ENCODE results near the gene UNC93B1. TPM values are rescaled to one million over a fixed set of nuclear protein-coding genes. Genes with fewer than 3 reads are reported as not detected.

The UNC93B1 gene
- total RNA-seq, 2 experiments from 2014 or later, result 44.0 to 52.1 TPM

GRCh38 chr11:68040957-68041591, 37.2 kb upstream of the UNC93B1 start:
- Histone ChIP-seq H3K27ac (ENCODE audit: low read depth, low read length, poor library complexity, severe bottlenecking) (peak overlapping the region; percentile 79), H3K4me1 (ENCODE audit: insufficient read depth, low read length, poor library complexity, severe bottlenecking) (peaks cover 30% of the 10 kb centered on the region), H3K79me2 (ENCODE audit: insufficient read depth, low read depth, low read length) (peaks cover 21% of the 10 kb centered on the region; the same call in 1 of the 2 replicates), H3K9me2 (ENCODE audit: insufficient read depth, low read length) (no peaks in the 10 kb centered on the region), H3K36me3 (ENCODE audit: insufficient read depth, low read length) (peaks cover 50% of the 10 kb centered on the region), H4K20me1 (ENCODE audit: insufficient read depth, low read length) (no peaks in the 10 kb centered on the region), H3K4me2 (ENCODE audit: low read length) (peak overlapping the region; percentile 97), H3K9me3 (ENCODE audit: low read length) (no peaks in the 10 kb centered on the region), H3K4me3 (ENCODE audit: low read depth, low read length, poor library complexity, severe bottlenecking) (peak overlapping the region; percentile 79), H2AFZ (ENCODE audit: low read length) (peak overlapping the region; percentile 39; the same call in 1 of the 2 replicates)
- BruUV-seq (replicated peaks), result no TSS peak
- TF ChIP-seq, protein P1, sequence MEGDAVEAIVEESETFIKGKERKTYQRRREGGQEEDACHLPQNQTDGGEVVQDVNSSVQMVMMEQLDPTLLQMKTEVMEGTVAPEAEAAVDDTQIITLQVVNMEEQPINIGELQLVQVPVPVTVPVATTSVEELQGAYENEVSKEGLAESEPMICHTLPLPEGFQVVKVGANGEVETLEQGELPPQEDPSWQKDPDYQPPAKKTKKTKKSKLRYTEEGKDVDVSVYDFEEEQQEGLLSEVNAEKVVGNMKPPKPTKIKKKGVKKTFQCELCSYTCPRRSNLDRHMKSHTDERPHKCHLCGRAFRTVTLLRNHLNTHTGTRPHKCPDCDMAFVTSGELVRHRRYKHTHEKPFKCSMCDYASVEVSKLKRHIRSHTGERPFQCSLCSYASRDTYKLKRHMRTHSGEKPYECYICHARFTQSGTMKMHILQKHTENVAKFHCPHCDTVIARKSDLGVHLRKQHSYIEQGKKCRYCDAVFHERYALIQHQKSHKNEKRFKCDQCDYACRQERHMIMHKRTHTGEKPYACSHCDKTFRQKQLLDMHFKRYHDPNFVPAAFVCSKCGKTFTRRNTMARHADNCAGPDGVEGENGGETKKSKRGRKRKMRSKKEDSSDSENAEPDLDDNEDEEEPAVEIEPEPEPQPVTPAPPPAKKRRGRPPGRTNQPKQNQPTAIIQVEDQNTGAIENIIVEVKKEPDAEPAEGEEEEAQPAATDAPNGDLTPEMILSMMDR (conservative IDR thresholded peaks at IDR 0.05; ENCODE audit: low read length), result no peak
- TF ChIP-seq EZH2phosphoT487 (IDR thresholded peaks at IDR 0.05; ENCODE audit: borderline replicate concordance, low read depth, low read length), result no peak
- intact Hi-C loops (cut with micrococcal nuclease; ENCODE audit: unreplicated experiment), result loop anchor here (1.0 to 2.0 kb wide), 2 partner anchors 32 to 38 kb away; no protein-coding TSS in a partner anchor
- ChIA-PET CTCF (ENCODE audit: unreplicated experiment) (no interaction called here), POLR2A (interaction anchor here (1.1 to 1.5 kb wide), 3 partner anchors 9 to 77 kb away, joined by 3 to 5 read pairs (median 3); partner anchors contain the start of gene NDUFS8)
- no peak for DNase-seq (ENCODE audit: low spot score)

GRCh38 chr11:68040101-68040956, 36.4 kb upstream of the UNC93B1 start:
- peak; percentile 84 for DNase-seq (ENCODE audit: low spot score)
- CTCF ChIA-PET (ENCODE audit: unreplicated experiment), result no interaction called here

More at GRCh38 chr11:68040101-68040956, 36.4 kb upstream of the UNC93B1 start:
- BruUV-seq (replicated peaks), result no TSS peak
- POLR2A ChIA-PET, result interaction anchor here (1.1 to 1.5 kb wide), 3 partner anchors 8 to 78 kb away, joined by 3 to 5 read pairs (median 3); partner anchors contain the start of gene NDUFS8
- no peak for TF ChIP-seq EZH2phosphoT487 (IDR thresholded peaks at IDR 0.05; ENCODE audit: borderline replicate concordance, low read depth, low read length)
- TF ChIP-seq, protein P1 (conservative IDR thresholded peaks at IDR 0.05; ENCODE audit: low read length), result no peak
- no peaks in the 10 kb centered on the region for H4K20me1 ChIP-seq (ENCODE audit: insufficient read depth, low read length)
- peak overlapping the region; percentile 97 for H3K4me2 ChIP-seq (ENCODE audit: low read length)
- no peaks in the 10 kb centered on the region for H3K9me2 ChIP-seq (ENCODE audit: insufficient read depth, low read length)
- intact Hi-C loops (cut with micrococcal nuclease; ENCODE audit: unreplicated experiment), result loop anchor here (1.0 to 2.0 kb wide), 2 partner anchors 31 to 38 kb away; no protein-coding TSS in a partner anchor
- peak overlapping the region; percentile 79 for H3K4me3 ChIP-seq (ENCODE audit: low read depth, low read length, poor library complexity, severe bottlenecking)
- no peaks in the 10 kb centered on the region for H3K9me3 ChIP-seq (ENCODE audit: low read length)
- peak overlapping the region; percentile 79 for H3K27ac ChIP-seq (ENCODE audit: low read depth, low read length, poor library complexity, severe bottlenecking)
- H3K4me1 ChIP-seq (ENCODE audit: insufficient read depth, low read length, poor library complexity, severe bottlenecking), result peaks cover 30% of the 10 kb centered on the region
- H3K36me3 ChIP-seq (ENCODE audit: insufficient read depth, low read length), result peaks cover 44% of the 10 kb centered on the region
- peaks cover 21% of the 10 kb centered on the region; the same call in 1 of the 2 replicates for H3K79me2 ChIP-seq (ENCODE audit: insufficient read depth, low read depth, low read length)
- peak overlapping the region; percentile 39 for H2AFZ ChIP-seq (ENCODE audit: low read length)
